Upper lobe of left lung (tissue), 6 donors: Measurements from ENCODE around the gene LEMD1. TPM values are rescaled to one million over a fixed set of nuclear protein-coding genes. Genes with fewer than 3 reads are reported as not detected.
"Not testable (repeated sequence)": the region's sequence is repeated elsewhere in the genome, so short reads cannot be mapped to it uniquely, and the experiment has no call there.

Experiments
- ATAC-seq, 2 donors: fragments of 200-7000 bp; cut with Tn5 transposase; one replicate each; pipeline ENCODE4 v1.9.1; 2022; ENCODE audit warnings: mild to moderate bottlenecking in 2 of 2, moderate library complexity in 2 of 2; ENCODE audit not compliant: low FRiP score in 2 of 2
- DNase-seq, 2 donors: peaks; one replicate each; pipeline ENCODE4 v3.0.0-alpha.2; 2019 to 2020
- H3K27ac ChIP-seq, 4 donors: fragments of 200-600 bp; sonication (generic); one replicate each; pipeline ENCODE4 v1.5.1; 2016 to 2019
- H3K27me3 ChIP-seq, 4 donors: fragments of 200-600 bp; sonication (generic); one replicate each; pipeline ENCODE4 v1.5.1; 2017 to 2019
- H3K36me3 ChIP-seq, 4 donors: fragments of 200-600 bp; sonication (generic); one replicate each; pipeline ENCODE4 v1.5.1; 2016 to 2019
- H3K4me1 ChIP-seq, 4 donors: fragments of 200-600 bp; sonication (generic); one replicate each; pipeline ENCODE4 v1.5.1; 2018 to 2019
- H3K4me3 ChIP-seq, 4 donors: fragments of 200-600 bp; sonication (generic); one replicate each; pipeline ENCODE4 v1.5.1; 2017 to 2019; ENCODE audit warnings: mild to moderate bottlenecking in 2 of 4, moderate library complexity in 1 of 4
- H3K9me3 ChIP-seq, 4 donors: fragments of 200-600 bp; sonication (generic); one replicate each; pipeline ENCODE4 v1.5.1; 2018 to 2019
- CTCF ChIP-seq, 6 experiments: fragments of 450-650 bp in 4 of 6; fragments of 200-600 bp in 2 of 6; sonication (generic) in 2 of 6; IDR thresholded peaks; one replicate each; pipeline ENCODE4 v1.5.1; 2016 to 2019; ENCODE audit warnings: antibody characterized with exemption in 6 of 6
- EP300 ChIP-seq, 4 donors: sonication (generic); formaldehyde crosslinking; IDR thresholded peaks; one replicate each; pipeline ENCODE4 v1.5.1; 2017; ENCODE audit warnings: antibody characterized with exemption in 4 of 4, control low read depth in 2 of 4
- POLR2A ChIP-seq, 4 donors: fragments of 450-650 bp; IDR thresholded peaks; one replicate each; pipeline ENCODE4 v1.5.1; 2016 to 2017; ENCODE audit warnings: antibody characterized with exemption in 4 of 4, mild to moderate bottlenecking in 2 of 4
- POLR2AphosphoS5 ChIP-seq, 2 donors: sonication (generic); formaldehyde crosslinking; IDR thresholded peaks; one replicate each; pipeline ENCODE4 v1.5.1; 2017; ENCODE audit warnings: antibody characterized with exemption in 2 of 2
- WGBS, 2 donors: methylation state at CpG; one replicate each; pipeline ENCODE4 v1.1.5; 2017 to 2018; 5-methylcytosine and 5-hydroxymethylcytosine counted together
- total RNA-seq, 6 donors: library from RNA; depleted of rRNA in 4 of 6; stranded (reverse); fragments of >200 nt in 4 of 6; gene quantifications; one replicate each; pipeline versions ENCODE4 v1.1.0 to v1.2.1, GENCODE V29; 2016 to 2021
- donor health status: DM: no; HTN: no; CAD: no; lungs with moderate emphysema.
- donor health status: DM: no; HTN: yes; CAD: no; lungs with severe emphysema.

Gene LEMD1
- total RNA-seq, 6 donors from 2014 or later: 1.1 to 14.7 (median 1.7) TPM; not detected in 2

- Histone ChIP-seq H3K27ac (no peak overlapping the region), H3K9me3 (no peaks in the 10 kb centered on the region), H3K4me1 (peaks cover under 1 to 6% (median 5%) of the 10 kb centered on the region in 4 donors), H3K27me3 (no peaks in the 10 kb centered on the region), H3K36me3 (no peaks in the 10 kb centered on the region), H3K4me3 (no peak overlapping the region)
- 94 to 98% methylated on average over 6 of the region's 6 CpGs for WGBS, 2 donors
- TF ChIP-seq CTCF (IDR thresholded peaks at IDR 0.05) (no peak), EP300 (IDR thresholded peaks at IDR 0.05) (no peak), POLR2AphosphoS5 (IDR thresholded peaks at IDR 0.05) (no peak), POLR2A (IDR thresholded peaks at IDR 0.05) (no peak)
- ATAC-seq (no peak), DNase-seq (no peak)
Measured at GRCh38 chr1:205368478-205368877, 53.4 kb downstream of the LEMD1 start.

- Histone ChIP-seq H3K4me1 (no peaks in the 10 kb centered on the region), H3K27ac (no peak overlapping the region), H3K36me3 (no peaks in the 10 kb centered on the region), H3K27me3 (no peaks in the 10 kb centered on the region), H3K4me3 (no peak overlapping the region), H3K9me3 (no peaks in the 10 kb centered on the region)
- TF ChIP-seq POLR2A (IDR thresholded peaks at IDR 0.05): no peak
- no peak for TF ChIP-seq POLR2AphosphoS5 (IDR thresholded peaks at IDR 0.05)
- no peak for TF ChIP-seq CTCF (IDR thresholded peaks at IDR 0.05)
- no peak for TF ChIP-seq EP300 (IDR thresholded peaks at IDR 0.05)
- 36 to 44% methylated on average over 7 to 8 of the region's 8 CpGs for WGBS, 2 donors
- ATAC-seq (no peak), DNase-seq (no peak)
Measured at GRCh38 chr1:205365945-205366463, 55.9 kb downstream of the LEMD1 start.

GRCh38 chr1:205365086-205365485, 56.8 kb downstream of the LEMD1 start:
- WGBS, 2 donors: 87 to 90% methylated on average over 8 of the region's 8 CpGs
- H3K4me1 ChIP-seq, H3K27ac ChIP-seq, H3K27me3 ChIP-seq, H3K9me3 ChIP-seq, DNase-seq, ATAC-seq, H3K4me3 ChIP-seq, H3K36me3 ChIP-seq: not testable (repeated sequence)

- 52 to 77% methylated on average over 4 of the region's 4 CpGs for WGBS, 2 donors
- H3K4me3 ChIP-seq: no peak overlapping the region
- TF ChIP-seq EP300 (IDR thresholded peaks at IDR 0.05): no peak
- no peak for TF ChIP-seq POLR2AphosphoS5 (IDR thresholded peaks at IDR 0.05)
- no peak for TF ChIP-seq POLR2A (IDR thresholded peaks at IDR 0.05)
- no peak for TF ChIP-seq CTCF (IDR thresholded peaks at IDR 0.05)
- no peak for ATAC-seq
- no peak for DNase-seq
- H3K36me3 ChIP-seq: no peaks in the 10 kb centered on the region
- H3K9me3 ChIP-seq: no peaks in the 10 kb centered on the region
- H3K27ac ChIP-seq: no peak overlapping the region
- H3K27me3 ChIP-seq: no peaks in the 10 kb centered on the region
- H3K4me1 ChIP-seq: no peaks in the 10 kb centered on the region
Measured at GRCh38 chr1:205360891-205361290, 61.0 kb downstream of the LEMD1 start.

GRCh38 chr1:205359771-205360565, 61.9 kb downstream of the LEMD1 start:
- peak in 1 of 2 donors; percentile 30 for DNase-seq
- H3K4me3 ChIP-seq: no peak overlapping the region
- H3K9me3 ChIP-seq: no peaks in the 10 kb centered on the region
- H3K4me1 ChIP-seq: peaks cover 0 to 2% (median 0%) of the 10 kb centered on the region in 4 donors
- no peak for ATAC-seq
- H3K36me3 ChIP-seq: no peaks in the 10 kb centered on the region
- no peak for TF ChIP-seq CTCF (IDR thresholded peaks at IDR 0.05)
- no peak for TF ChIP-seq POLR2AphosphoS5 (IDR thresholded peaks at IDR 0.05)
- TF ChIP-seq EP300 (IDR thresholded peaks at IDR 0.05): no peak
- no peak for TF ChIP-seq POLR2A (IDR thresholded peaks at IDR 0.05)
- no peaks in the 10 kb centered on the region for H3K27me3 ChIP-seq
- WGBS, 2 donors: 66 to 80% methylated on average over 11 of the region's 11 CpGs
- no peak overlapping the region for H3K27ac ChIP-seq
